Prostate gland (tissue), 2 donors: ENCODE measurements around the gene FAM181A.

Experiments
- POLR2A ChIP-seq: fragments of 450-650 bp; IDR thresholded peaks from one replicate; pipeline ENCODE4 v1.6.1; 2016; ENCODE audit warnings: antibody characterized with exemption, mild to moderate bottlenecking
- TF ChIP-seq, protein P1 (sequence below), 4 experiments: fragments of 200-600 bp in 2 of 4; fragments of 450-650 bp in 2 of 4; sonication (generic) in 2 of 4; IDR thresholded peaks; 1 replicate in 3 of 4; 2 replicates in 1 of 4; pipeline ENCODE4 v1.5.1; 2016 to 2019; ENCODE audit warnings: antibody characterized with exemption in 4 of 4, mild to moderate bottlenecking in 2 of 4, moderate library complexity in 2 of 4

DNA sequence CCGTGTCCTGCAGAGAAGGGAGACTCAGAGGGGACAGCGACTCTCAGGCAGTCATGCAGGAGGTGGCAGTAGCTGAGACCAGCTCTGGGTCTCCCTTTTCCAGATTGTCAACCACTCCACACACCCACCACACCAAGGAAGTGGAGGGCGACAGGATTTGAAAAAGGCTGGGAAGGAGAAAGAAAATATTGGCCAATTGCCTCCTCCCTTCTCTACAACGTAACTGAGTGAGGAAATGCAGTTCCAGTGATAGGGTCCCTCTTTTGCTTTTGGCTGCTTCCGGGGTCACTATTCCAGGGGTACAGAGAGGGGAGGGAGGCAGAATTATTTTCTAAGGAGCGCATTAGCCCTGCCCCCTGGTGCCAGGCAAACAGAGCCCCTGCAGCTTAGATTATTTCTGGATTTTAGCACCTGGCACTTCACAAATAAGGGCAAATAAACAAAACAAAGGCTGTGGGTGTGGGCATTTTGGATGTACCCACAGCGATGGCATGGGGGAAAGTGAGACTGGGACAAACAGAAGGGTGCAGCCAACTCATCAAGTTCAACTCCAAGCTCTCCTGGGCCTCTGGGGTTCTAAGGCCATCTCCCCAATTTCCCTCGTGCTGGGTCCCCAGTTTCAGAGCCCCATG is 28.8 kb downstream of the FAM181A start:
- TF ChIP-seq POLR2A = no peak
- TF ChIP-seq, protein P1, sequence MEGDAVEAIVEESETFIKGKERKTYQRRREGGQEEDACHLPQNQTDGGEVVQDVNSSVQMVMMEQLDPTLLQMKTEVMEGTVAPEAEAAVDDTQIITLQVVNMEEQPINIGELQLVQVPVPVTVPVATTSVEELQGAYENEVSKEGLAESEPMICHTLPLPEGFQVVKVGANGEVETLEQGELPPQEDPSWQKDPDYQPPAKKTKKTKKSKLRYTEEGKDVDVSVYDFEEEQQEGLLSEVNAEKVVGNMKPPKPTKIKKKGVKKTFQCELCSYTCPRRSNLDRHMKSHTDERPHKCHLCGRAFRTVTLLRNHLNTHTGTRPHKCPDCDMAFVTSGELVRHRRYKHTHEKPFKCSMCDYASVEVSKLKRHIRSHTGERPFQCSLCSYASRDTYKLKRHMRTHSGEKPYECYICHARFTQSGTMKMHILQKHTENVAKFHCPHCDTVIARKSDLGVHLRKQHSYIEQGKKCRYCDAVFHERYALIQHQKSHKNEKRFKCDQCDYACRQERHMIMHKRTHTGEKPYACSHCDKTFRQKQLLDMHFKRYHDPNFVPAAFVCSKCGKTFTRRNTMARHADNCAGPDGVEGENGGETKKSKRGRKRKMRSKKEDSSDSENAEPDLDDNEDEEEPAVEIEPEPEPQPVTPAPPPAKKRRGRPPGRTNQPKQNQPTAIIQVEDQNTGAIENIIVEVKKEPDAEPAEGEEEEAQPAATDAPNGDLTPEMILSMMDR (IDR thresholded peaks at IDR 0.05) = no peak
